ENCODE results near the gene AP1M1. TPM values are rescaled to one million over a fixed set of nuclear protein-coding genes. Genes with fewer than 3 reads are reported as not detected.

The AP1M1 gene
- total RNA-seq, 1 donor from 2014 or later, result 81.8 TPM

GRCh38 chr19:16232127-16232526, 34.4 kb downstream of the AP1M1 start:
- Mint-ChIP-seq H3K9me3 (ENCODE audit: low read depth) (no peaks in the 10 kb centered on the region), H3K36me3 (ENCODE audit: low read depth) (peaks cover 52% of the 10 kb centered on the region), H3K27me3 (ENCODE audit: low read depth) (no peaks in the 10 kb centered on the region), H3K27ac (ENCODE audit: unreplicated experiment) (no peak overlapping the region), H3K4me1 (ENCODE audit: low read depth) (no peaks in the 10 kb centered on the region), H3K4me3 (ENCODE audit: unreplicated experiment) (no peak overlapping the region)
- TF ChIP-seq CTCF (IDR thresholded peaks at IDR 0.05), result no peak
- DNase-seq (ENCODE audit: low spot score), result peak; percentile 69

- no peak overlapping the region for H3K27ac Mint-ChIP-seq (ENCODE audit: unreplicated experiment)
- H3K9me3 Mint-ChIP-seq (ENCODE audit: low read depth), result no peaks in the 10 kb centered on the region
- no peak overlapping the region for H3K4me3 Mint-ChIP-seq (ENCODE audit: unreplicated experiment)
Observed at GRCh38 chr19:16232568-16232967, 34.9 kb downstream of the AP1M1 start.

GRCh38 chr19:16233081-16233776, 35.5 kb downstream of the AP1M1 start:
- Mint-ChIP-seq H3K4me3 (ENCODE audit: unreplicated experiment) (no peak overlapping the region), H3K27me3 (ENCODE audit: low read depth) (no peaks in the 10 kb centered on the region), H3K27ac (ENCODE audit: unreplicated experiment) (no peak overlapping the region), H3K36me3 (ENCODE audit: low read depth) (peaks cover 52% of the 10 kb centered on the region), H3K9me3 (ENCODE audit: low read depth) (no peaks in the 10 kb centered on the region), H3K4me1 (ENCODE audit: low read depth) (no peaks in the 10 kb centered on the region)
- TF ChIP-seq CTCF (IDR thresholded peaks at IDR 0.05), result no peak
- DNase-seq (ENCODE audit: low spot score), result peak; percentile 80

More at GRCh38 chr19:16232568-16232967, 34.9 kb downstream of the AP1M1 start:
- H3K4me1 Mint-ChIP-seq (ENCODE audit: low read depth), result no peaks in the 10 kb centered on the region
- DNase-seq (ENCODE audit: low spot score), result peak; percentile 87
- no peak for TF ChIP-seq CTCF (IDR thresholded peaks at IDR 0.05)
- H3K27me3 Mint-ChIP-seq (ENCODE audit: low read depth), result no peaks in the 10 kb centered on the region
- H3K36me3 Mint-ChIP-seq (ENCODE audit: low read depth), result peaks cover 52% of the 10 kb centered on the region

GRCh38 chr19:16233836-16234551, 36.3 kb downstream of the AP1M1 start:
- no peaks in the 10 kb centered on the region for H3K4me1 Mint-ChIP-seq (ENCODE audit: low read depth)
- H3K27ac Mint-ChIP-seq (ENCODE audit: unreplicated experiment), result no peak overlapping the region
- no peaks in the 10 kb centered on the region for H3K9me3 Mint-ChIP-seq (ENCODE audit: low read depth)
- DNase-seq (ENCODE audit: low spot score), result peak; percentile 85
- TF ChIP-seq CTCF (IDR thresholded peaks at IDR 0.05), result no peak
- peaks cover 47% of the 10 kb centered on the region for H3K36me3 Mint-ChIP-seq (ENCODE audit: low read depth)
- no peaks in the 10 kb centered on the region for H3K27me3 Mint-ChIP-seq (ENCODE audit: low read depth)
- H3K4me3 Mint-ChIP-seq (ENCODE audit: unreplicated experiment), result no peak overlapping the region

GRCh38 chr19:16234552-16235445, 37.1 kb downstream of the AP1M1 start:
- DNase-seq (ENCODE audit: low spot score), result peak; percentile 87
- Mint-ChIP-seq H3K27me3 (ENCODE audit: low read depth) (no peaks in the 10 kb centered on the region), H3K36me3 (ENCODE audit: low read depth) (peaks cover 42% of the 10 kb centered on the region), H3K4me3 (ENCODE audit: unreplicated experiment) (no peak overlapping the region), H3K27ac (ENCODE audit: unreplicated experiment) (no peak overlapping the region), H3K4me1 (ENCODE audit: low read depth) (no peaks in the 10 kb centered on the region), H3K9me3 (ENCODE audit: low read depth) (no peaks in the 10 kb centered on the region)
- TF ChIP-seq CTCF (IDR thresholded peaks at IDR 0.05), result no peak

All from chondrocyte (in vitro differentiated cells).